HepG2 (cell line): ENCODE measurements around the gene USP14. TPM values are rescaled to one million over a fixed set of nuclear protein-coding genes. Genes with fewer than 3 reads are reported as not detected.

ENCODE experiments used
- DPF2 ChIP-seq: sonication (generic); formaldehyde crosslinking; IDR thresholded peaks from 2 replicates; pipeline ENCODE4 v1.4.0; 2020; ENCODE audit warnings: mild to moderate bottlenecking, low read depth, missing genetic modification reagents, borderline replicate concordance
- ELF3 ChIP-seq: IDR thresholded peaks from 2 replicates; pipeline ENCODE4 v1.6.1; 2016; ENCODE audit warnings: missing genetic modification reagents, missing compliant biosample characterization
- KAT7 ChIP-seq: IDR thresholded peaks from 2 replicates; pipeline ENCODE4 v1.6.1; 2018; ENCODE audit warnings: borderline replicate concordance, missing compliant biosample characterization
- KAT8 ChIP-seq: IDR thresholded peaks from 2 replicates; pipeline ENCODE4 v1.6.1; 2016; ENCODE audit warnings: missing genetic modification reagents, missing compliant biosample characterization
- KDM1A ChIP-seq: IDR thresholded peaks from 2 replicates; pipeline ENCODE4 v1.6.1; 2016; ENCODE audit warnings: missing compliant biosample characterization
- NFKBIZ ChIP-seq: IDR thresholded peaks from 2 replicates; pipeline ENCODE4 v1.6.1; 2018; ENCODE audit warnings: missing genetic modification reagents, missing compliant biosample characterization
- NR2C2 ChIP-seq: sonication (generic); formaldehyde crosslinking; IDR thresholded peaks from 2 replicates; pipeline ENCODE4 v1.4.0; 2020; ENCODE audit warnings: missing genetic modification reagents, mild to moderate bottlenecking, moderate library complexity, borderline replicate concordance
- PPARG ChIP-seq: conservative IDR thresholded peaks from 2 replicates; pipeline ENCODE4 v1.6.1; 2016; ENCODE audit warnings: missing biosample characterization, missing genetic modification reagents
- STAG1 ChIP-seq: sonication (generic); formaldehyde crosslinking; IDR thresholded peaks from 2 replicates; pipeline ENCODE4 v1.4.0; 2020; ENCODE audit warnings: missing genetic modification reagents
- TBX3 ChIP-seq: fragments of 450-650 bp; IDR thresholded peaks from 2 replicates; pipeline ENCODE4 v1.6.1; 2017; ENCODE audit warnings: antibody characterized with exemption, mild to moderate bottlenecking, inconsistent platforms, borderline replicate concordance
- TEAD3 ChIP-seq: optimal IDR thresholded peaks from 2 replicates; pipeline ENCODE3; 2016; ENCODE audit warnings: borderline replicate concordance
- ZNF12 ChIP-seq: sonication (generic); formaldehyde crosslinking; IDR thresholded peaks from 2 replicates; pipeline ENCODE4 v1.5.0; 2020; ENCODE audit warnings: missing genetic modification reagents
- ZNF720 ChIP-seq: sonication (generic); formaldehyde crosslinking; IDR thresholded peaks from 2 replicates; pipeline ENCODE4 v1.4.0; 2020; ENCODE audit warnings: missing genetic modification reagents
- ZNF792 ChIP-seq: IDR thresholded peaks from 2 replicates; pipeline ENCODE4 v1.6.1; 2016
- polyA plus RNA-seq, 8 experiments: library from polyadenylated mRNA; depleted of rRNA in 3 of 8; stranded (reverse) in 7 of 8; unstranded in 1 of 8; fragments of >200 nt; fragmentation: Illumina TruSeq in 4 of 8; extraction: Trizol in 4 of 8; gene quantifications; 2 replicates each; pipeline versions ENCODE4 v1.2.1 to v1.2.3, GENCODE V29; 2011 to 2016; ENCODE audit warnings: low read depth in 4 of 8, missing spikeins in 1 of 8, mixed read lengths in 1 of 8; ENCODE audit not compliant: insufficient read depth in 1 of 8
- total RNA-seq, 5 experiments: library from RNA; depleted of rRNA; stranded (reverse); fragments of >200 nt; fragmentation: Illumina TruSeq; extraction: Trizol; gene quantifications; 2 replicates each; pipeline ENCODE4 v1.2.3, GENCODE V29; 2016; ENCODE audit warnings: low read depth in 1 of 5
- TF ChIP-seq, protein P1 (sequence below): sonication (generic); formaldehyde crosslinking; IDR thresholded peaks from 2 replicates; pipeline ENCODE4 v1.4.0; 2020; ENCODE audit warnings: missing genetic modification reagents, borderline replicate concordance
- TF ChIP-seq, protein P2 (sequence below): sonication (generic); formaldehyde crosslinking; IDR thresholded peaks from 2 replicates; pipeline ENCODE4 v1.8.0; 2022; ENCODE audit warnings: missing genetic modification reagents, mild to moderate bottlenecking, moderate library complexity, borderline replicate concordance
- TF ChIP-seq, protein P3 (sequence below): sonication (generic); formaldehyde crosslinking; IDR thresholded peaks from 2 replicates; pipeline ENCODE4 v1.4.0; 2020; ENCODE audit warnings: missing genetic modification reagents, borderline replicate concordance
- TF ChIP-seq, protein P4 (sequence below): IDR thresholded peaks from 2 replicates; pipeline ENCODE4 v1.6.1; 2016; ENCODE audit warnings: mild to moderate bottlenecking

The USP14 gene
- total and polyA plus RNA-seq, 2 of the 13 experiments (the other 11 are each of a cell fraction or from before 2014, with no cell fraction given): 14.7 to 16.6 TPM

DNA sequence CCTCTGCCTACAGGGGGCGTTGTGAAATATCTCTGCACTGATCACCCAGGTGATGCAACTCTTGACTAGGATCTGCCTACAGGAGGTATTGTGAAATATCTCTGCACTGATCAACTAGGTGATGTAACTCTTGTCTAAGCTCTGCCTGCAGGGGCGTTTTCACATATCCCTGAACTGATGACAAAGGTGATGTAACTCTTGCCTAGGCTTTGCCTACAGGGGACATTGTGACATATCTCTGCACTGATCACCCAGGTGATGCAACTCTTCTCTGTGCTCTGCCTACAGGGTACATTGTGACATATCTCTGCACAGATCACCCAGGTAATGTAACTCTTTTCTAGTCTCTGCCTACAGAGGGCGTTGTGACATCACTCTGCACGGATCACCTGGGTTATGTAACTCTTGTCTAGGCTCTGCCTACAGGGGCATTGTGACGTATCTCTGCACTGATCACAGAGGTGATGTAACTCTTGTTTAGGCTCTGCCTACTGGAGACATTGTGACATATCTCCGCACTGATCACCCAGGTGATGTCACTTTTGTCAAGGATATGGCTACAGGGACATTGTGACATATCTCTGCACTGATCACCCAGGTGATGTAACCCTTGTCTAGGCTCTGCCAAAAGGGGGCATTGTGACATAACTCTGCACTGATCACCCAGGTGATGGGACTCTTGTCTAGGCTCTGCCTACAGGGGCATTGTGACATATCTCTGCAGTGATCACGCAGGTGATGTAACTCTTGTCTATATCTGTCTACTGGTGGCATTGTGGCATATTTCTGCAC is 49.0 kb upstream of the USP14 start (continued):
- TF ChIP-seq, protein P1, sequence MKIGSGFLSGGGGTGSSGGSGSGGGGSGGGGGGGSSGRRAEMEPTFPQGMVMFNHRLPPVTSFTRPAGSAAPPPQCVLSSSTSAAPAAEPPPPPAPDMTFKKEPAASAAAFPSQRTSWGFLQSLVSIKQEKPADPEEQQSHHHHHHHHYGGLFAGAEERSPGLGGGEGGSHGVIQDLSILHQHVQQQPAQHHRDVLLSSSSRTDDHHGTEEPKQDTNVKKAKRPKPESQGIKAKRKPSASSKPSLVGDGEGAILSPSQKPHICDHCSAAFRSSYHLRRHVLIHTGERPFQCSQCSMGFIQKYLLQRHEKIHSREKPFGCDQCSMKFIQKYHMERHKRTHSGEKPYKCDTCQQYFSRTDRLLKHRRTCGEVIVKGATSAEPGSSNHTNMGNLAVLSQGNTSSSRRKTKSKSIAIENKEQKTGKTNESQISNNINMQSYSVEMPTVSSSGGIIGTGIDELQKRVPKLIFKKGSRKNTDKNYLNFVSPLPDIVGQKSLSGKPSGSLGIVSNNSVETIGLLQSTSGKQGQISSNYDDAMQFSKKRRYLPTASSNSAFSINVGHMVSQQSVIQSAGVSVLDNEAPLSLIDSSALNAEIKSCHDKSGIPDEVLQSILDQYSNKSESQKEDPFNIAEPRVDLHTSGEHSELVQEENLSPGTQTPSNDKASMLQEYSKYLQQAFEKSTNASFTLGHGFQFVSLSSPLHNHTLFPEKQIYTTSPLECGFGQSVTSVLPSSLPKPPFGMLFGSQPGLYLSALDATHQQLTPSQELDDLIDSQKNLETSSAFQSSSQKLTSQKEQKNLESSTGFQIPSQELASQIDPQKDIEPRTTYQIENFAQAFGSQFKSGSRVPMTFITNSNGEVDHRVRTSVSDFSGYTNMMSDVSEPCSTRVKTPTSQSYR (CRISPR knock-in tag): peak; percentile 59; the same call in 1 of the 2 replicates
- peak; percentile 67; the same call in 1 of the 2 replicates for TF ChIP-seq KDM1A (CRISPR knock-in tag)
- TF ChIP-seq ELF3: peak; percentile 64; the same call in 1 of the 2 replicates
- TF ChIP-seq, protein P2, sequence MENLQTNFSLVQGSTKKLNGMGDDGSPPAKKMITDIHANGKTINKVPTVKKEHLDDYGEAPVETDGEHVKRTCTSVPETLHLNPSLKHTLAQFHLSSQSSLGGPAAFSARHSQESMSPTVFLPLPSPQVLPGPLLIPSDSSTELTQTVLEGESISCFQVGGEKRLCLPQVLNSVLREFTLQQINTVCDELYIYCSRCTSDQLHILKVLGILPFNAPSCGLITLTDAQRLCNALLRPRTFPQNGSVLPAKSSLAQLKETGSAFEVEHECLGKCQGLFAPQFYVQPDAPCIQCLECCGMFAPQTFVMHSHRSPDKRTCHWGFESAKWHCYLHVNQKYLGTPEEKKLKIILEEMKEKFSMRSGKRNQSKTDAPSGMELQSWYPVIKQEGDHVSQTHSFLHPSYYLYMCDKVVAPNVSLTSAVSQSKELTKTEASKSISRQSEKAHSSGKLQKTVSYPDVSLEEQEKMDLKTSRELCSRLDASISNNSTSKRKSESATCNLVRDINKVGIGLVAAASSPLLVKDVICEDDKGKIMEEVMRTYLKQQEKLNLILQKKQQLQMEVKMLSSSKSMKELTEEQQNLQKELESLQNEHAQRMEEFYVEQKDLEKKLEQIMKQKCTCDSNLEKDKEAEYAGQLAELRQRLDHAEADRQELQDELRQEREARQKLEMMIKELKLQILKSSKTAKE: peak; percentile 94
- 0 out of 2 replicates have a peak, but pooled peaks have one; percentile 80 for TF ChIP-seq ZNF720
- peak; percentile 41; the same call in 1 of the 2 replicates for TF ChIP-seq STAG1 (CRISPR knock-in tag)
- TF ChIP-seq, protein P3, sequence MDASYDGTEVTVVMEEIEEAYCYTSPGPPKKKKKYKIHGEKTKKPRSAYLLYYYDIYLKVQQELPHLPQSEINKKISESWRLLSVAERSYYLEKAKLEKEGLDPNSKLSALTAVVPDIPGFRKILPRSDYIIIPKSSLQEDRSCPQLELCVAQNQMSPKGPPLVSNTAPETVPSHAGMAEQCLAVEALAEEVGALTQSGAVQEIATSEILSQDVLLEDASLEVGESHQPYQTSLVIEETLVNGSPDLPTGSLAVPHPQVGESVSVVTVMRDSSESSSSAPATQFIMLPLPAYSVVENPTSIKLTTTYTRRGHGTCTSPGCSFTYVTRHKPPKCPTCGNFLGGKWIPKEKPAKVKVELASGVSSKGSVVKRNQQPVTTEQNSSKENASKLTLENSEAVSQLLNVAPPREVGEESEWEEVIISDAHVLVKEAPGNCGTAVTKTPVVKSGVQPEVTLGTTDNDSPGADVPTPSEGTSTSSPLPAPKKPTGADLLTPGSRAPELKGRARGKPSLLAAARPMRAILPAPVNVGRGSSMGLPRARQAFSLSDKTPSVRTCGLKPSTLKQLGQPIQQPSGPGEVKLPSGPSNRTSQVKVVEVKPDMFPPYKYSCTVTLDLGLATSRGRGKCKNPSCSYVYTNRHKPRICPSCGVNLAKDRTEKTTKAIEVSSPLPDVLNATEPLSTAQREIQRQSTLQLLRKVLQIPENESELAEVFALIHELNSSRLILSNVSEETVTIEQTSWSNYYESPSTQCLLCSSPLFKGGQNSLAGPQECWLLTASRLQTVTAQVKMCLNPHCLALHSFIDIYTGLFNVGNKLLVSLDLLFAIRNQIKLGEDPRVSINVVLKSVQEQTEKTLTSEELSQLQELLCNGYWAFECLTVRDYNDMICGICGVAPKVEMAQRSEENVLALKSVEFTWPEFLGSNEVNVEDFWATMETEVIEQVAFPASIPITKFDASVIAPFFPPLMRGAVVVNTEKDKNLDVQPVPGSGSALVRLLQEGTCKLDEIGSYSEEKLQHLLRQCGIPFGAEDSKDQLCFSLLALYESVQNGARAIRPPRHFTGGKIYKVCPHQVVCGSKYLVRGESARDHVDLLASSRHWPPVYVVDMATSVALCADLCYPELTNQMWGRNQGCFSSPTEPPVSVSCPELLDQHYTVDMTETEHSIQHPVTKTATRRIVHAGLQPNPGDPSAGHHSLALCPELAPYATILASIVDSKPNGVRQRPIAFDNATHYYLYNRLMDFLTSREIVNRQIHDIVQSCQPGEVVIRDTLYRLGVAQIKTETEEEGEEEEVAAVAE (CRISPR knock-in tag): peak; percentile 48; the same call in 1 of the 2 replicates
- TF ChIP-seq KAT8 (CRISPR knock-in tag): peak; percentile 54; the same call in 1 of the 2 replicates
- peak; percentile 41; the same call in 1 of the 2 replicates for TF ChIP-seq TBX3
- TF ChIP-seq DPF2: peak; percentile 62
- 0 out of 2 replicates have a peak, but pooled peaks have one; percentile 33 for TF ChIP-seq NR2C2 (CRISPR knock-in tag)
- TF ChIP-seq ZNF792: peak; percentile 63
- TF ChIP-seq PPARG (CRISPR knock-in tag): peak; percentile 77; the same call in 1 of the 2 replicates
- TF ChIP-seq NFKBIZ (CRISPR knock-in tag): 0 out of 2 replicates have a peak, but pooled peaks have one; percentile 42
- TF ChIP-seq TEAD3 (CRISPR knock-in tag): peak; percentile 66
- TF ChIP-seq ZNF12 (CRISPR knock-in tag): peak; percentile 77; the same call in 1 of the 2 replicates
- TF ChIP-seq, protein P4, sequence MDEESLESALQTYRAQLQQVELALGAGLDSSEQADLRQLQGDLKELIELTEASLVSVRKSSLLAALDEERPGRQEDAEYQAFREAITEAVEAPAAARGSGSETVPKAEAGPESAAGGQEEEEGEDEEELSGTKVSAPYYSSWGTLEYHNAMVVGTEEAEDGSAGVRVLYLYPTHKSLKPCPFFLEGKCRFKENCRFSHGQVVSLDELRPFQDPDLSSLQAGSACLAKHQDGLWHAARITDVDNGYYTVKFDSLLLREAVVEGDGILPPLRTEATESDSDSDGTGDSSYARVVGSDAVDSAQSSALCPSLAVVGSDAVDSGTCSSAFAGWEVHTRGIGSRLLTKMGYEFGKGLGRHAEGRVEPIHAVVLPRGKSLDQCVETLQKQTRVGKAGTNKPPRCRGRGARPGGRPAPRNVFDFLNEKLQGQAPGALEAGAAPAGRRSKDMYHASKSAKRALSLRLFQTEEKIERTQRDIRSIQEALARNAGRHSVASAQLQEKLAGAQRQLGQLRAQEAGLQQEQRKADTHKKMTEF (CRISPR knock-in tag): peak; percentile 93
- peak; percentile 71; the same call in 1 of the 2 replicates for TF ChIP-seq KAT7
